ENCODE data around the gene GRM6.

Gene GRM6

DNA sequence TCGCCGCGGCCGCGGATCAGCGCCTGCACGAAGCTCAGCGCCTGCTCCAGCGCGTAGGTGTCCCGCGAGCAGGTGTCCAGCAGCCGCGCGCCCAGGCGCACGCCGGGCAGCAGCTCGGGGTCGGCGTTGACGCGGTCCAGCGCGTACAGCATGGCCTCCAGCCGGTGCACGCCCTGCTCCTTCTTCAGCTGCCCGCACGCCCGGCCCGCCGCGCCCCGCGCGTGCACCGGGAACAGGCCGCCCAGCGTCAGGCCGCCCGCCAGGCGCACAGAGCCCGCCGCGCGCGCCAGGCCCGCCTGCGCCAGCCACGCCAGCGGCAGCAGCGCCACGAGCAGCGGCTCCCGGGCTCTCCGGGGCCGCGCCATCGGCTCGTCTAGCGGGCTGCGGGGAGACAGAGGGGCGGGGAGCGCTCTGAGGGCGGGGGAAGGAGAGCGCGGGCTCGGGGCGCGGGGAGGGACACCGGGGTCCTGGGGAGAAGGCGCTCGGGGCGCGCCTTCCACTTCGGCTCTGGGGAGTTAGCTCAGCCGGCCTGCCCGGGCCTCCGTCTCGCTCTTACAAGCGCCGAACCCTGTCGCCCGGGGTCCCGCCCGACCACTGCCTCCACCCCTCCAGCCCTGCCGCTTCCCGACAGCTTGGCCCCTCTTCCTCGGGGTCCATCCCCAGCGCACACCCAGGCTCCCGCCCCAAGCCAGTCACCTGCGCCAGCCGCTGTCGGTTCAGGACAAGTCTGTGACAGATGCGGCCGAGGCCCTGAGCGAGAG, at the start of gene GRM6:
Gene GRM6 (minus strand): TSS at position 741 of the 761 bp plus-strand sequence. CDS start 376 bp downstream, at position 365.
- no peak for DNase-seq (ENCODE audit: low read depth in 2 of 2)

DNA sequence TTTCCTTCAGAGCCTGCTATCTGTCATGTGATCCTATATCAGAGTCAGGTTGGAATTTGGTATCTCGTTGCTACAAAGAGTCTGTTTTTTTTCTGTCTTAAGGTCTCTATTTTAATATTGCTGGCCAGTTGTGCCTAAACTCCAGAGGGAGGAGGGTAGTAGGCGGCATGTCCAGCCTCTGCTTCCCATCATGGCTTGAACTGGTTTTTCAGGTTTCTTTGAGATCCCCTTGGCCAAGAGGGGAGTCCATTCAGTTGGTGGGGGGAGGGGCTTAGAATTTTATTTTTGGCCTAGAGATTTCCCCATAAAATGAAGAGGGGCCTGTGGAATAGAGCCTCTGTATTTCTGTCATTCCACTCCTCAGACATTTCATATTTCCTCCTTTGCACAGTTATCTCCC, 49.6 kb upstream of the GRM6 start:
- no peak for DNase-seq (ENCODE audit: low read depth in 2 of 2)

DNA sequence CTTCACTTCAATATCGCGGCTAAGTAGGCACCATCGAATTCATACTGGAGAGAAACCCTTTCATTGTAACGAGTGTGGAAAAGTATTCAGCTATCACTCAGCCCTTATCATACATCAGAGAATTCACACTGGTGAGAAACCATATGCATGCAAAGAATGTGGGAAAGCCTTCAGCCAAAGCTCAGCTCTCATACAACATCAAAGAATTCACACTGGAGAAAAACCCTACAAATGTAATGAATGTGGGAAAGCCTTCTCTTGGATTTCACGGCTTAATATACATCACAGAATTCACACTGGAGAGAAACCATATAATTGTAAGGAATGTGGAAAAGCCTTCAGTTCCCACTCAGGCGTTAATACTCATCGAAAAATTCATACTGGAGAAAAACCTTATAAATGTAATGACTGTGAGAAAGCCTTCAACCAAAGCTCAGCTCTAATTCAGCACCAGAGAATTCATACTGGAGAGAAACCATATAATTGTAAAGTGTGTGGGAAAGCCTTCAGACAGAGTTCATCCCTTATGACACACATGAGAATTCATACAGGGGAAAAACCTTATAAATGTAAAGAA, 38.0 kb upstream of the GRM6 start:
- no peak for DNase-seq (ENCODE audit: low read depth in 2 of 2)

DNA sequence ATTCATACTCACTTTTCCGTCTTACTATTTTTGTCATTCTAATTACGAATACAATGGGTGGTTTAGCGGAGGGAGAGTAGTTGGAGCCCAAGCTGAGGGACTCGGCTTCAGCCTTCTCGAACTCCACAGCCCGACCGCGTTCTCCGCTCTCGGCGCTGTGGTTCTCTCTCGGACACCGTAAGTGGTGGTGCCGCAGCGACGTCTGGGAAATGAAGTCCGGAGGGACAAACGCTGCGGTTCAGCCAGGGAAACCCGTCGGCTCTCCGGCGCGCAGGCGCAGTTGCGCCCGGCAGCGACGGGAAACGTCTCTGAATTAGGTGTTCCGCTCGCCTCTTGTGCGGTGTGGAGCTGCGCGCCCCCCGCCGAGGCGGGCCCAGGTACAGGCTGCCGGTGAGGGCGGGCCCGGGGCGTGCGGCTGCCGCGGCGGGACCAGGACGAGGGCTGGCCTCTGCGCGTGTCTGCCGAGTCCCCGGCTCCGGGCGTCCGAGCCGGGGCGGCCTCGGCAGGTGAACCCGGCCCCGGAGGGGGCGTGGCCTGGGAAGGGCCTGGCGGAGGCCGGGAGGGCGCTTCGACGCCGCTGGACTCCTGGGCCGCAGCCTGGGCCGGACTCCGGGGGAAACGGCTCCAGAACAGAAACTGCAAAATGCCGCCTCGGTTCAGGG, 28.5 kb upstream of the GRM6 start, which contains the start of gene ZNF879:
Gene ZNF879 (plus strand): TSS at position 277 of the 662 bp plus-strand sequence. CDS start 1,201 bp downstream, outside the sequence.
- peak; percentile 84 to 88 for DNase-seq (ENCODE audit: low read depth in 2 of 2)

DNA sequence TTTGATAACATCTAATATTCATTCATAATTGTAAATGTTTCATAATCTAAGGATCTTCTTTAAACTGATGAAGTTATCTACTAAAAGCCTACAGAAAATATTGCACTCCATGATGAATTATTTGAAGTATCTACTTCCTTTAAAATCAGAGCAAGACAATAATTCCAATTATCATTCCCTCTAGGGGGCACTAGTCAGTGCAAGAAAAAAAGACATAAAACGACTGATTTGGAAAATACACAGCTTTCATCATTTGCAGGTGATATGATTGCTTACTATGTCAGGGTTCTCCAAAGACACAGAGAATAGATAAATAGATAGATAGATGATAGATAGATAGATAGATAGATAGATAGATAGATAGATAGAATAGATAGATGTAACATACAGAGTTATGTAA, 13.5 kb upstream of the GRM6 start:
- no peak for DNase-seq (ENCODE audit: low read depth in 2 of 2)

DNA sequence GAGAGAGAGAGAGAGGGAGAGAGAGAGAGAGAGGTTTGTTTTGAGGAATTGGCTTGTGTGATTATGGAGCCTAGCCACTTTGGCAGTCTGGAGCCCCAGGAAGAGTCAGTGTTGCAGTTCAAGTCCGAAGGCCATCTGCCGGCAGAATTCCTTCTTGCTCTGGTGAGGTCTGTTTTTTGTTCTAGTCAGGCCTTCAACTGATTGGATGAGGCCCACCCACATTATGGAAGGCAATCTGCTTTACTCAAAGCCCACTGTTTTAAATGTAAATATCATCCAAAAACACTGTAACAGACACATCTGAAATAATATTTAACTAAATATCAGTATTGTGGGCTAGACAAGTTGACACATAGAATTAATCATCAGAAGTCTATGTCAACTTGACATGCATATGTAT, 11.4 kb upstream of the GRM6 start:
- no peak for DNase-seq (ENCODE audit: low read depth in 2 of 2)

DNA sequence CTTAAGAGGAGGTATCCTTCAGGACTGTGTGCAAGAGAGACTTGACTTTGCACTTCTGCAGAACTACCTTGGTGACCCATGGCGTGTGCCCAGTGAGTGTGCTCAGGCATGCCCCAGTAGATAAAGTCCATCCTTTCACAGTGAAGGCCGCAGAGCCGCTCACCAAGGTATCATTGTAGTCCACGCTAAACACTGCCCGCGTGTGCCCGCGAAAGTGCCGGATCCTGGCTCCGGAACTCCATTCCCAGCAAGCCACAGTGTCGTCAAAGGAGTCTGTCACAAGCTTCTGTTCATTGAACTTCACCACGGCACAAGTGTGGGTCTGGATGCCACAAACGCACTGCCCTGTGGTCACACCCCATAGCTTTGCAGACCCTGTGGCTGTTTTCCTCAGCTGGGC, 3.3 kb upstream of the GRM6 start:
- no peak for DNase-seq (ENCODE audit: low read depth in 2 of 2)

DNA sequence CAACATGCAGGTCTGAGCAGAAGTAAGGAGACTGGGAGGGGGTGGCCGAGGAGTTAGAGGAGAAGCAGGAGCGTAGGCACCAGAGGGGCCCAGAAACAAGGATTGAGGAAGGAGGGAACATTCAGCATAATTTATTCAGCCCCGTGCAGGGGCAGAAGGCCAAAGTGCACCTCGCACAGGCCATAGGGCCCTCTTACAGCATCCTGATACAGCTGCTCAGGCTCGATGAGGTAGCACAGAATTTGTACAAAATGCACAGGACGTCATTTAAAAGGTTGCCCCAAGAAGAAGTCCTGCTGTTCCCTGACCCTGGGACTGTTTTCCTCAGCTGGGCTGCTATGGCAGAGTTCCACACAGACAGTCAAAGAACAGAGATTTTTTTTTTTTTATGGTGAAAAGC, 2.1 kb upstream of the GRM6 start:
- DNase-seq (ENCODE audit: low read depth in 2 of 2) = no peak

DNA sequence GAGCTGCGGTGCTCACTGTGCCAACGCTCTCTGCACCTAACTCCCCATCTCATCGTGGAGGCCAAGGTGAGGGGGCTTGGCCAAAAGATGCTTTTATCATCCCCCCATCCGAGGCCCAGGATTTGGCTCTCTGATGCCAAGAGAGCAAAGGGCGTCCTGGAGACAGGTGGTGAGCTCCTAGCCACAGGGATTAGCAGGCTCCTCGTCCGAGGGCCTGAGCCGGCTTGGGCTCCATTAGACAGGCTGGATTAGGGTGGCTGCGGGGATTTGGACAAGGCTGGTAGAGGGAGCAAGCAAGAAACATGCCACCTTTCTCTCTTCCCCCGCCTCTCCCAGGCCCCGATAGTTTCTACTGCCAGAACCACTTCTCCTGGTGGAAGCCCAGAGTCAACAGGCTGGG, 1.0 kb upstream of the GRM6 start:
- DNase-seq (ENCODE audit: low read depth in 2 of 2) = no peak

DNA sequence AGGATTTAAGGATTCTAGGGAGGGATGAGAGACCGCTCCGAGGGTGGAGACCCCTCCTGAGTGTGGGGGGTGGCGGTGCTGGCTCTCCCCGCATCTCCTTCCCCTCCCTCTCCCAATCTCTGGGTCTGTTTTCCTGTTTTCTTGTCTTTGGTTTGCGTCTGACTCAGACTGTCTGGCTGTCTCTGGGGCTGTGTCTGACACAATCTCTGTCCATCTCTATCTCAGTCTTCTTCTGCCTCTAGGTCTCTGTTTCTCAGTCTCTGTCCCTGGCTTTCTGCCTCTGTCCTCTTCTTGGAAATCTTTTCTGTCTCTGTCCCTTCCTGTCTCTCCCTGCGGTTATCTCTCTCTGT, 196 bp upstream of the GRM6 start:
- DNase-seq (ENCODE audit: low read depth in 2 of 2) = no peak

DNA sequence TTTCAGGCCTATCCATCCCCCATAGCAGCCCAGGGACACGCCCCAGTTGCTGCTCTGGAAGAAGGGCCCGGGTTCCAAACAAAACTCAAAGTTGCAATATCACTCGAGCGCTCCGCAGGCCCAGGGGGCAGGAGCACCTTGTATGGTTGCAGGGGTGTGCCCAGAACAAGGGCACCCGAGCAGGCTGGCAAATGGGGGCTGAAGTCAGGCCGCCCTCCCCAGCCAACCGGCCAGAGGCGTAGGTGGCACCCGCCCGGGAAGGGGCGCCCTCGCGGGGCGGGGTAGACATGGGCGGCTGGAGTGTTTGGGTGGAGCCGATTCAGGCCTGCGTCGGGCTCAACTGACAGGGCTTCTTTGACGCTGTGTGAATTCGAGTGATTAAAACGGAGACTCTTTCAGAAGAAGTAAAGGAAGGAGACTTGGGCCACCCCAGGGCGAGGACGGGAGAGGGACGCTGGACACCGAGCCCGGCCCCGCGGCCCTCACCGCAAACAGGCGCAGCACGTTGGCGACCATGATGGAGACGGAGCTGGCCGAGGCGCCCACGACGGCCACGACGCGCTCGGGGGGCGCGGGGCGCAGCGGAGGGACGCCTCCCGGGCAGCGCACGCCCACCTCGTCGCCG, 1.1 kb downstream of the GRM6 start:
- no peak for DNase-seq (ENCODE audit: low read depth in 2 of 2)

DNA sequence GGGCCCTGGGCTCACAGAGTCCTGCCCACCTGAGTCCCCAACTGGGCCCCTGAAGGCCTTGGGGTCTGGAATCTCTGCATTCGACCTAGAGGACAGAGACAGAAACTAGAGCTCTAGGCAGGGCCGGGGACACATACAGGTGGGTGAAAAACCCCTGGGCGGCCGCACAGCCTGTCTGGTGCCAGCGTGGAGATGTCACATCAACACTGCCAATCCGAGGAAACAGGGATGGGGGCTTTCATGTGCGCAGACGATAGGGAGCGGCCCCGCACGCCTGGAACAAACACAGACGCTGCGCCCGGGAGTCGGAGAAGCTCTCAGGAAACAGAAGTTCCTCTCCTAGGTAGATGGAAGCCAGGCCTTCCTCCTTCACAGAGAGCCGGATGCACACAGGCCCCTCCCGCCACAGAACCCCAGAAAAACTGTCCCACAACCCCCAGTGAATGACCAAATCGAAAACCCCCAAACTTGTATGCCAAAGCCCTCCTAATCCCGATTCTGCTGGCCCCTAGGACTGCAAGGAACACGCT, 1.8 kb downstream of the GRM6 start:
- no peak for DNase-seq (ENCODE audit: low read depth in 2 of 2)

DNA sequence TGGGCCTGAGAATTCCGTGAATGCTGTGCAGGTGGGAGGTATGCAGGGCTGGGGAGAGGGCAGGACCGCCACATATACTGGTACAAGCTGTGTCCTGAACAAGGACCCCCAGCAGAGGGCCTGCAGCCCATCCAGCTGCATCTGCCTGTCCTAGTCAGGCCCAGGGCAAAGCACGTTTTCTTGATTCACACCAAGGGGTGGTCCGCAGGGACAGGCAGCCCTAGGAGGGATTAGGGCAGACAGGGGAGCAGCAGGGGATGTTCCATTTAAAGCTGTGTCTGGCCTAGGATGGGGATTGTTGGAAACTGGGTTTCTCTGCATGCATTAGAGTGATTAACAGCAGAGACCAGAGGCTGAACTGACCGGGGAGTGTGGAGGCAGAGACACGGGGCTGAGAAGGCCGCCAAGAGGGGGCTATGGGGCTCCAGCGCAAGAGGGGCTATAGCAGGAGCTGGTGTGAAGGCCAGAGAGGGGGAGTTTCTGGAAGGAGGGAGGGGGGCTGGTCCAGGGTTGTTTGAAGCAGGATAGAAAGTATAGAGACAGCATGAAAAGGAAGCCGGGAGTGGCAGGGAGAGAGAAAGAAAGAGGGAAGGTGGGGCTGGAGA, 2.7 kb downstream of the GRM6 start:
- DNase-seq (ENCODE audit: low read depth in 2 of 2) = no peak

DNA sequence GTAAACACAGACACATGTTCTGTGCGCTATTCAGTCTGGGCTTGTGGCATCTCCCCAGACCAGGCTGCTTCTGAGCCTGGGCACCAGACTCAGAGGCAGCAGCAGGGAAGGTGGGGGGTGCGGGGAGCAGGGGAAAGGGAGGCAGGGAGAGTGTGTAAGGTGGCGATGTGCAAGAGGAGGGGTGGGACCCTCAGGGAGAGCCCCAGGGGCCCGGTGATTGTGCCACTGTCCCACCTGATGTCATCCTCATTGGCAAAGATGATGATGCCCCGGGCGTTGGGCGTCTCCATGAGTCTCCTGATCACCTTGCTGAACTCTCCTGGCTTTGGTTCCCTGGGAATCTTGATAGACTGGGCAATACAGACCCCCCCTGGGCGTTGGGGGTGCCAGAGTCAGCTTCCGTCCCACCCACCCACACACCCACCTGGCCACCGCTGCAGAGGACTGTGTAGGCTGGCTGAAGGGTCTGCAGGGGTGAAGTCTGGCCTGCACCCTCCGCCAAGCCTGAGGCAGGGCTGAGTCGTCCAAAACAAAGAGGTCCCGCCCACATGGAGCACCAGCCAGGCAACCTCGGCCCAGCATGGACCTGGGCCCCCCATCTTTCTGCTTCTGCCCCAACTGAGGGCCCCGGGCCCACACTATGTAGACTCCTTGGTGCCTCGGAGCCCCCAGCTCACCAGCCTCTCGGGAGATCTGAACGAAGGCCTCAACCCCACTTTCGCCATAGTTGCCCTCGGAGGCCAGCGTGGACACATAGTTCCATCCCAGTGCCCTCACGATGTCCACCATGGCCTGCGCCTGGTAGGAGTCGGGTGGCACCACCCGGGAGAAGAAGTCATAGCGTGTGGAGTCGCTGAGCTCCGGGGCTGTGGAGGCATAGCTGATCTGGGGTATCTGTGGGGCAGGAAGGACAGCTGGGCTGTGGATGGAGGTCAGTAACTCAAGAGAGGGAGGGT, 3.7 kb downstream of the GRM6 start:
- no peak for DNase-seq (ENCODE audit: low read depth in 2 of 2)

DNA sequence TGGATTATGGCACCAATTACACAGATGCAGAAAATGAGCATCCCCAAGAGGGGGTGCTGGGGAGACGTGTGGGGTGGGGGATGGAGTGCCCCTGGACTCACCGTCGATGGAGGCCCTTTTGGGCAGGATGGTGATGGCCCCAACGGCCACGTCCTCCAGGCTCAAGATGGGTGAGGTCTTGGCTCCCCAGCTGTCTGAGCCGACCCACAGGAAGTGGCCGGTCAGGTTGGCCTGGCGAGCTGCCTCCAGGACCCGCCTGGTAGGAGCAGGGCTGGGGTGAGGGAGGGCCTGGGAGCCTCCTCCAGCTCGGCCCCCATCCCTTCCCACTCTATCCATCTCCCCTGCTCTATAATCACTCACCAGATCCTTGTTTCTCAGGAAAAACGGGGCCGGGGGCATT, 4.6 kb downstream of the GRM6 start:
- no peak for DNase-seq (ENCODE audit: low read depth in 2 of 2)

DNA sequence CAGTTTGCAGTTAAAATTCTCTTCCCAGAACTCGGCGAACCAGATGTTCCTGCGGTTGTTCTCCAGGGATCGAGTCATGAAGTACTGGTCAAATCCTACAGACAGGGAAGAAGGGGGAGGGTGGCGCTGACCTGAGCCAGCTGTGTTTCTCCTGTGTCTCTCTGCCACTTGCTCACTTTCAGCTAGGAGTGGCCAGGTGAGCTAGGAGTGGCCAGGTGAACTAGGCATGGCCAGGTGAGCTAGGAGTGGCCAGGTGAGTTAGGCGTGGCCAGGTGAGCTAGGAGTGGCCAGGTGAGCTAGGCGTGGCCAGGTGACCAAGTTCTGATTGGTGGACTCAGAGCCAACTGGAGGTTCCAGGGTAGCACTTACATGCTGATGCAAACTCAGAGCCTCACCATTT, 5.8 kb downstream of the GRM6 start:
- no peak for DNase-seq (ENCODE audit: low read depth in 2 of 2)

DNA sequence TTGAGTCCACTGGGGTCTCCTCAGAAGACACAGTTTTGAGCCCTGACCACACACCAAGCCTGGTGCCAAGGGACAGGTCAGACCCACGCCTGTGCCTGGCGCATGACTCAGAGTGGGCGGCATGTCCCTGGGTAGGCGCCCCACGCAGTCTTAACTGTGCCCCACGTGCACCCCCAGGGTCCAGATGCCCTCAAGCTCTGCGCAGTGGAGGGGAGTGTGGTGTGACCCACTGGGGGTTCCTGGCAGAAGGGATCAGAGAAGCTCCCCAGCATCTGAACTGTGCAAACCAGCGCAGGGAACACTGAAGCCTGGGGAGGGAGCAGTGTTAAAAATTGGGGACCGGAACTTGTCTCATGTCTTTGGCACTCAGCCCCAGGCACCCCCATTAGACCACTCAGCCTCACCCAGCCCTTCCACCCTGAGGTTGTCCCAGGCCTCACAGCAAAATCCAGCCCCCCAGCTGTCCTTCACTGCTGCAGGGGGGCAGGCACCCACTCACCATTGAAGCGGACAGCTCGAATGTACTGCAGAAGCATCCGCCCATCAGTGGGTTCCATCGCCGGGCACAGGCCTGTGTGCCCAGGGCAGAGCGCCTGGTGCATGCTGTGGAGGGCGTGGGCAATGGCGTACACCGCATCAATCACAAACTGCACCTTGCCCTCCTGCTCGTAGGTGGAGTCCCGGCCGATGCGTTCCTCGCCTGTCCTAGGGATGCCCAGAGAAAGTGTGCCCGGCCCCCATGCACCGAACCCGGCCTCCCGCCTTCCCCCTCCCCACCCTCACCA, 6.5 kb downstream of the GRM6 start:
- DNase-seq (ENCODE audit: low read depth in 2 of 2) = no peak

DNA sequence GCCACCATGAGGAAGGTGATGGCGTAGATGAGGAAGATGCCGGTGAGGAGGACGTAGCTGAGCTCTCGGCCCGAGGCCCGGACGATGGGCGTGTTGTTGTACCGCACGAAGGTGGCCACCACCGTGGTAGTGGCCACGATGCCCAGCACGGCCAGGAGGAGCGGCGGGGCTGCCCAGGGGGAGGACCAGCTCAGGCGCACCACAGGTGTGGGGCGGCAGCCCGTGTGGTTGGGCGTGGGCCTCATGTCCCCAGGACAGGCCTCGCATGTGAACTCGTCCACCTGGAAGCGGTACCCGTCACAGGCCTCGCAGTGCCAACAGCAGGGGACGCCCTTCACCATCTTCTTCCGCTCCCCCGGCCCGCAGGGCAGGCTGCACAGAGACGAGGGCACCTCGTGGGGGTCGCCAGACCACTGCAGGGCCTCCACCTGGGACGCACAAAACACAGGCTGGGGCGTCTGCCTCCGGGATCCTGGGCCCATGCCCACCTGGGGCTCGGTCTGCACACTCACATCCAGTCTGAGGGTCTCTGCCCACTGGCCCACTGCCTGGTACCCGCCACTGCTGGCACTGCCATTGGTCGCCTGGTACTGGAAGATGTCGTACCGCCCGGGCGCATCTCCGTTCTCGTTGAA, 8.7 kb downstream of the GRM6 start:
- no peak for DNase-seq (ENCODE audit: low read depth in 2 of 2)
